HG02840 (cell line): ENCODE measurements around the gene DLG1.
A peak's percentile ranks its signal among the peaks of the same experiment; 100 is the strongest.
"Not testable (repeated sequence)": the region's sequence is repeated elsewhere in the genome, so short reads cannot be mapped to it uniquely, and the experiment has no call there.

Source experiments
- ATAC-seq: cut with Tn5 transposase; IDR thresholded peaks from one replicate; pipeline ENCODE4 v1.9.1; 2021; ENCODE audit warnings: mild to moderate bottlenecking, moderate library complexity, moderate number of reproducible peaks; ENCODE audit not compliant: unreplicated experiment, low FRiP score

The DLG1 gene

DNA sequence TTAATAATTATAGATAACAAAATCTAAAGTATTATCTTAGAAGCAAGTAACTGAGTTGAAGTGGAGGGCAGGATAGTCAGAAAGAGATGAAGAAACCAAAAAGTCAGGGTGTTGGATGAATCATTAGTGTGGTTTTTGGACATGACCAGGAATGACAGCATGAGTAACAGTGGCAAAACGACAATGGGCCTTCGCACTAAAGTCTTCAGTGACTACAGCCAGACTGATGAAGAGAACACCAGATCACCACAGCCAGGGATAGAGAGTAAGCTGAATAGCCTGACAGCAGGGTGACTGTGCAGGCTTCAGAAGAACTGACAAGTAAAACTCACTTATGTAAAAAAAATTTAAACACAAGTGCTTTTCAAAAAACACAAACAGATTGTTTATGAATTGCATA lies 172.8 kb downstream of the DLG1 start:
- no peak for ATAC-seq

DNA sequence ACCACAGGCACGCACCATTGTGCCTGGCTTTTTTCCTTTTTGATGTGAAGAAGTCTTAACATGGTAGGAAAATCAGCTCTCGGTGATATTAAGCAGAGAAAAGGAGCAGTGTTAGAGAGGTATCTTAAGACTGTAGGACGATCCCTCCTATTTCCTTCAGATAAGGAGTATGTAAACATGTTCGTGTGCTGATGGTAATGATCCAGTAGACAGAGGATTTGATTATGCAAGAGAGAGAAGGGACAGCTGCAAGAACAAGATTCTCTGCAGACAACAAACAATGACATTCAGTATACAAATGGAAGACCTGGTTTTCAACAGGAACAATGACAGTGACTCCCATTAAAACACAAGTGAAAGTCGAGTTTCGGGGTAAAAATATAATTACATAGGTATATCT lies 173.7 kb downstream of the DLG1 start:
- no peak for ATAC-seq

DNA sequence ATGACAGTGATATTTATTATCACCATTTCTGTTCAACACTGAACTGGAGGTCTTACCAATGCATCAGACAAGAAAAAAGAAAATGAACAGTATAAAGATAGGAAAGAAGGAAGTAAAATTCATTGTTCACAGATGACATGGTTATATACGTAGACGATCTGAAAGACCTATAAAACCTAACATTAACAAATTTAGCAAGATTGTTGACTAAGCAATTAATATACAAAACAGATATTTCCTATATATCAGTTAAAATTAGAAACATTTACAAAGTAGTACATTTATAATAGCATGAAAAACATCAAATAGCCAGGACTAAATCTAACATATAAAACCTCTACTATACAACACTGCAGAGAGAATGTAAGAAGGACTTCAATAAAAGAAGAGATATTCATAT lies 176.0 kb downstream of the DLG1 start:
- ATAC-seq: no peak

DNA sequence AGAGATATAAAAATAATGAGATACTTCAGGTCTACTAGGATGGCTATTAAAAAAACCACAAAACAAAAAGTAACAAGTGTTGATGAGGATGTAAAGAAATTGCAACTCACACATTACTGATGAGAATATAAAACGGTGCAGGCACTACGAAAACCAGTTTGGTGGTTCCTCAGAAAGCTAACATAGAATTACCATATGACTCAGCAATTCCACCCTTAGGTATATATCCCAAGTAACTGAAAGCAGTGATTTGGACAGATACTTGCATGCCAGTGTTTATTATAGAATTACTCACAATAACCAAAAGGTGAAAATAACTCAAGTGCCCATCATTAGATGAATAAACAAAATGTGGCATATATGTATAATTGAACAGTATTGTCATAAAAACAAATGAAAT lies 181.3 kb downstream of the DLG1 start:
- no peak for ATAC-seq

DNA sequence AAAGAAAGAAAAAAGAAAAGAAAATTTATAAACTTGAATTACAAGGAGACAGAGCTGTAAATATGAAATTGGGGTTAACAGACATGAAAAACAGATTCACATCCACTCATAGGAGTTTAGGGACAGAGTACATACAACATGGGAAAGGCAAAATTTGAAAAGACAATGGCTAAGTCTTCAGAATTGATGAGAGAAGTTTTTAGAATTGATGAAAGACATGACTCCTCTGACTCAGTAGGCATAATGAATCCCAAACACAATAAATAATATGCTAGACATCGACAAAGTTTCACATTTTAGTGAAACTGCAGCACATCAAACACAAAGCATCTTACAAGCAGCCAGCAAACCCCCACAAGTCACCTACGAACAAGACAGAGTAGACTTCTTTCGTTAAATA lies 184.4 kb downstream of the DLG1 start:
- ATAC-seq: no peak

DNA sequence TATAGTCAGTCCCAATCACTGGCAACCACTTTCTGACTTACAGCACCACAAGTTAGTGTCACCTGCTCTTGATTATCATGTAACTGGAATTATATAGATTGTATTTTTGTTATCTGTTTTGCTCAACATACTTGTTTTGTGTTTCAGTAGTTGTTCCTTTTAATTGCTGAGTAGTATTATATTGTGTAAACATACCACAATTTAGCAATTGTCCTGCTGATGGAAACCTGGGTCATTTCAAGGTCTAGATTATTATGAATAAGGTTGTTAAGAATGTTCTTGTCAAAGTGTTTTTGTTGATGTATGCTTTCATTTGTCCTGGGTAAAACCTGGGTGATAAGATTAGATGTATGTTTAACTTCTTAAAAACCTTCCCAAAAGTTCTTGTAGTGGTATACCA lies 186.7 kb downstream of the DLG1 start:
- ATAC-seq: no peak

DNA sequence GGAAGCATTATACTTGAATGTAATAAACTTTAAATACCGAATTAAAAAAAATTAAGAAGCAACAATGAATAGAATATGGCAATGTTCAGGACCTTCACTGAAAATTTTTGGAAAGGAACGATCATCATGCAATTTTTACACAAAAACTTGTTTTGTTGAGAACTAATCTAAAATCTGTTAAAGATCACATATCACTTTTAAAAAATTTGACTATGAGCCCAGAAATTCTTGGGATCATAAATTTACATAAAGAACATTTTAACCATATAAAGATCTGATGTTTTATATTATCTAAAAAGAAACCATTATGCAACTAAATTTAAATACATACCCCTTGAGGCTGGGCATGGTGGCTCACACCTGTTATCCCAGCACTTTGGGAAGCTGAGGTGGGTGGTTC lies 192.6 kb downstream of the DLG1 start:
- no peak for ATAC-seq

DNA sequence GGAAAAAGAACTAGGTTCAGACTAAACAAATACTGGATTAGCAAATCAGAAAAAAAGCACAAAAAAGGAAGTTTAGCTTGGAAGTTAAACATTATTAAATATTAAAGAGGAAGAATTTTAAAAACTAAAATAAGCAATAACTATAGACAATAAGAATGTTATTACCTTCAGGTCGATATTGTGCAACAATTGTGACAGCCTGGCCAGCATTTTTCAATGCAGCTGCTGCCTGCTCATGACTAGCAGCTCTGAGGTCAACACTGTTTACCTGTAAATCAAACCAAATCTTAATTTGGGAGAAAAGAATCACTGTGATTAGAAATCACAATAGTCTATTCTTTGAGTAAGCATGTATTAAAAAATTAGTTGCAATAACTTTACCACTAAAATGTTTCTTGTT lies 193.7 kb downstream of the DLG1 start:
- no peak for ATAC-seq

DNA sequence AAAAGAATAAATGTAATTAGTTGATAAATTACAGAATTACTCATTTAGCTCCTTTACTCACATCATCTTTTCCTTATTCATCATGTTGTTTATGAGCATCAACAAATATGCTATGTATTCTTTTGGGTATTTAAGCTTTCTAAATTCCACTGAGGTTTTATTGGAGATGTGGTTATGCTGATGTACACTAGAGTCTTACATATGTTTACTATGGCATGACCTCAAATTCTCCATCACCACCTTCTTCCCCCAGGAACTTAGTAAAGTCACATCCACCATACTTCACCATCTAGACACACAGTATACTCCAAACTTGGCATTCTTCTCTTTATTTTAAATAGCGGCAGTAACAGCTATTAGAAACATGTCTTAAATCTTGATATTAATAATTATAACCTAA lies 194.6 kb downstream of the DLG1 start:
- no peak for ATAC-seq

DNA sequence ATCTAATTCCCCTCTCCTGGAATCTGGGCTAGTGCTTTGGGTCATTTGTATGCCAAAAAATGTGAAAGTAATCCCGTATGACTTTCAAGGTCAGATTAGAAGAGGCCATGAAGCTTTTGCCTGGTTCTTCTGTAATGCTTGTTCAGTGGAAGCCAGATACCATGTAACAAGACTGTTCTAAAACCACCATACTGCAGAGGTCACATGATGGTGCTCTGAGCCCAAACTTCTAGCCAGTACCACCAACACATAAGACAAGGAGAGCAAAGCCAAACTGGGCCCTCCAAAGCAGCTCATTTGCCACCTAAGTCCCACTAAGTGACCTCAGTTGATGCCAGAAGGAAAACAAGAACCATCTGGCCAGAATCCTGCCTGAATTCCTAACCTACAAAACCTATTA lies 204.5 kb downstream of the DLG1 start:
- no peak for ATAC-seq

DNA sequence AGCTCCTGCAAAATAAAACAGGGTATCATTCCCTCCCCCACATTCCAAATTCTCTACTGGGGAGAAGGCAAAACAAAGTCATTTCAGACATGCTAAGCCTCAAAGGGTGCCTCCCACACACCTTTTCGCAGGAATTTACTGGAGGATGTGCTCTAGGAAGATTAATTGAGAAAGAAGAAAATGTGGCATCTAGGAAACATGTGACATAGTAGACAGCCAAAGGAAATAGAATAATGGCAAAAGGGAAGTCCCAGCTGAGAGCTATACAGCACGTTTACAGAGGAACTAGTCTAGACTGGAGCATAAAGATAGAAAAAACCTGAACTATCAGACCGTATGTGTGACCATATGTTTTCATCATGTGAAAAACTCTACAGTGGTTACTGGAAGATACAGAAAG lies 210.0 kb downstream of the DLG1 start:
- no peak for ATAC-seq

DNA sequence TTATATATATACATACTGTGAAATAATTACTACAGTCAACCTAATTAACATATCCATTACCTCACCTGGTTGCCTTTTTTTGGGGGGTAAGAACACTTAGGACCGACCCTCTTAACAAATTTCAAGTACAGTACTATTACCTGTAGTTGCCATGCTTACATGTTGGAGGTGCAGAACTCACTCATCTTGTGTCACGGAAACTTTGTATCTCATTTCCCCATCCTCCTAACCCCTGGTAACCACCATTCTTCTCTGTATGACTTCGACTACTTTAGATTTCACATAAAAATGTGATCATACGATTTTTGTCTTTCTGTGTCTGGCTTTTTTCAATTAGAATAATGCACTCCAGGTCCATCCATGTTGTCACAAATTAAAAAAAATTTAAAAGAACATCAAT lies 213.3 kb downstream of the DLG1 start:
- ATAC-seq: no peak

DNA sequence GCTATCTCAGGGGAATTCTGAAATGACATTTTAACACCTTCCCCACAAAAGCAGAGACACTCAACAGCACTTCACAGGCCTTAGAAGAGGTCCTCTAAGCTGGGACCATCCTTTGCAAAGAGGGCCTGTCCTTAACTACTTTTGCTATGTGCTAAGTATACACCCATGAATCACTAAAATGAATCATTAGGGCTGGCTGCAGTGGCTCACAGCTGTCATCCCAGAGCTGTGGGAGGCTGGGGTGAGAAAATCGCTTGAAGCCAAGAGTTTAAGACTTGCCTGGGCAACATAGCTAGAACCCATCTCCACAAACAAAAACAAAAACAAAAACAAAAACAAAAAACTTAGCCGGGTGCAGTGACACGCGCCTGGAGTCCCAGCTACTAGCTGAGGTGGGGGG lies 214.9 kb downstream of the DLG1 start:
- no peak for ATAC-seq

DNA sequence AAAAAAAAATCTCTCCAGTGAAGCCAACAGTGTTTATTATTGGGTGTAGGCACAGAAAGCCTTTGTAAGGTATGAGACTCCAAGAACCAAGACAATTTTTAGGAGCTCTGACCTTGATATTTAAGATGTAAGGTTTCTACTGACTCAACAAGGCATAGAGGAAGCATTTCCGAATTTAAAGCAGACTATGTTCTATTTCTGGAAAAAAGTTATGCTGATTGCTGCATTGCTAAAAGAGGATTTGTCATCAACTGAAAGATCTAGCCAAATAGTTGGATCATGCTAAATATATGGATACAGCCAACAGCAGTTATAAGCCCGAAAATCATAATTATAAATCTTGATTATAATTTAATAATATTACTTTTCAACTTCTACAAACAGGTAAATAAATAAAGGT lies 215.5 kb downstream of the DLG1 start:
- no peak for ATAC-seq

DNA sequence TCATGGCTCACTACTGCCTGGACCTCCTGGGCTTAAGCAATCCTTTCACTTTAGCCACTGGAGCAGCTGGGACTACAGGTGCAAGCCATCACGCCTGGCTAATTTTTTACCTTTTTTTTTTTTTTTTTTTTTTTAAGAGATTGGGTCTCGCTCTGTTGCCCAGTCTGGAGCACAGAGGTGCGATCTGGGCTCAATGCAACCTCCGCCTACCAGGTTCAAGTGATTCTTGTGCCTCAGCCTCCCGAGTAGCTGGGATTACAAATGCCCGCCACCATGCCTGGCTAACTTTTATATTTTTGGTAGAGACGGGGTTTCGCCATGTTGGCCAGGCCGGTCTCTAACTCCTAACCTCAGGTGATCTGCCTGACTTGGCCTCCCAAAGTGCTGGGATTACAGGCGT lies 218.1 kb downstream of the DLG1 start:
- ATAC-seq: no peak

DNA sequence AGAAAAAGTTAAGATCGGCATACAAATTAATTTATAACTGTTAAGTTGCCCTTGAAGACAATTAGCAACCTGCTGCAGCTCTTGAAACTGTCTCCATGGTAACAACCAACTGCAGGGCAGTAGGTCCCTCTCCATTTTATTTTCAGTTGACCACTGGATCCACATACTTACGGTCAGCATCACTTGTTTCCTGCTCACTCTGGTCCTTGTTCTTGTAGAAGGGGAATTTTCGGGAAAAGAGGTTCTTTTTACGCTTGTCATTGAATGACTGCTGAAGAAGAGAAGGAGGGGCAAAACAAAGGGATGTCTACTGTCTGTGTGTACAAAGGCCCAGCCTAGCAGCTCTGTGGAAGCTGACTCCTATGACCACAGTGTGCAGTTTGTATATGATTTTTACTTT lies 222.0 kb downstream of the DLG1 start:
- no peak for ATAC-seq

DNA sequence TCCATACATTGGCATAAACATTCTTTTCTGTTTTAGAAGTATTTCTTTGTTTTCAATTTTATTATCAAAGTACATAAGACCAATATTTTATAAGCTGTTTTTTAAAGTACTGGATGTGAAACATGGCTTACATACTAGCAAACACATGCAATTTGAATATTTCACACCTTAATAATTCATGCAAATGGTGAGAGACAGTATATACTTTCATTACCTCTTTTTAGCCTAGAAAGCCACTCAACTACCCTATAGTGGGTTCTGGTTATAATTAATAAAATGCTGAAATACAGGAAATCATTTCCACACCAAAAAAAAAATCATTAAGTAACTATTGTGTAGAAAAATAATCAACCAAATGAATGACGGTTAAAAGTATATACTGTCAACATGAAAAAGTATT lies 230.3 kb downstream of the DLG1 start:
- no peak for ATAC-seq

DNA sequence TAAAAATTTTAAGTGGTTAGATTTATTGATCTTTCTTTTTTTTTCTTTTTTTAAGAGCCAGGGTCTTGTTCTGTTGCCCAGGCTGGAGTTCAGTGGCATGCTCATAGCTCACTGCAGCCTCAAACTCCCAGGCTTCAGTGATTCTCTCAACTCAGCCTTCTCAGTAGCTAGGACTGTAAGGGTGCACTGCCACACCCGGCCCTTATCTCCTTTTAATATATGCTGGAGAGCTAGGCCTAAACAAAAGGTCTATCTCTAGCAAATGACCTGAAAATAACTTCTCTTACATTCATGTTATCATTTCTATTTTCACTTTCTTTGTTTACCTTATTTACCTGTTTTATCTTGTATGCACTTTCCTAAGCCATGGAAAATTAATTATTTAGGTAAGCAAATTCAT lies 233.6 kb downstream of the DLG1 start:
- ATAC-seq: no peak

DNA sequence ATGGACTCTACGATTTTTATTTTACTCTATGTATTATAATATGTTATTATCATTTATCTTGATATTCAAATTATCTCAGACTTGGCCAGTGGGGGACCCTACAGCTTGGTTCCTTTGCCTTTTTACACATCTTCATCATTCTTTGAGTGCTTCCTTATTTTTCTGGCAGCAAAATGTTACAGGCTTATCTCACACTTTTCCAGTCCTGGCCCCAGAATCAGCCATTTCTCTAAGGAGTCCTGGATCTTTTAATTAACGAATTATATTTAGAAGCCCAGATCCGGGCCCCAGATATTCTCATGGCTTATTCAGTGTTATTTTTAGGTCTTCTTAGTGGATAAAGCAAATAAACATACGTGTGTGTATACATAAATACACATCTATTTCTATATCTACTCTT lies 236.0 kb downstream of the DLG1 start:
- no peak for ATAC-seq

DNA sequence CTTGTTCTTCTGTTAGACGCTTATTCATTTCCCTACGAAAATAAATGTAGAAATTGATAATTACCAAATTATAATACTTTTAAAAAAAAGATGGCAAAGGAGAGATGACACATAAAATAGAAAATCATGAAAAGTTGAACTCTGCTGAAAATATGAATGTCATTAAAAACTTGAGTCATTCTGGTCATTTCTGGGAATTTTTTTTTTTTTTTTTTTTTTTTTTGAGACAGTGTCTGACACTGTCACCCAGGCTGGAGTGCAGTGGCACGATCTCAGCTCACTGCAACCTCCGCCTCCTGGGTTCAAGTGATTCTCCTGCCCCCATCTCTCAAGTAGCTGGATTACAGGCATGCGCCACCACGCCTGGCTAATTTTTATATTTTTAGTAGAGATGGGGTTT lies 246.8 kb downstream of the DLG1 start:
- not testable (repeated sequence) for ATAC-seq

DNA sequence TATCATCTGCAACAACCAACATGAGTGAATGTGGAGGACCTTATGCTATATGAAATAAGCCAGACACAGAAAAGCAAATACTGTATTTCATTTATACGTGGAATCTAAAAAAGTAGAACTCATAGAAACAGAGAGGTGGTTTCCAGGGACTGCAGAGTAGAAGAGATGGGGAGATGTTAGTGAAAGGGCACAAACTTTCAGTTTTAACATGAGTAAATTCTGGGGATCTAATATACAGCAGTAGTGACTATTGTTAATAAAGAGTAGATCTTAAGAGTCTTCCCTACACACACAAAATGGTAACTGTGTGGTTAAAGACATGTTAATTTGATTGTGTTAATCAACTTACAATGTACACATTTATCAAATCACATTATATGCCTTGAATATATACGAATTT lies 247.9 kb downstream of the DLG1 start:
- peak; percentile 45 for ATAC-seq

DNA sequence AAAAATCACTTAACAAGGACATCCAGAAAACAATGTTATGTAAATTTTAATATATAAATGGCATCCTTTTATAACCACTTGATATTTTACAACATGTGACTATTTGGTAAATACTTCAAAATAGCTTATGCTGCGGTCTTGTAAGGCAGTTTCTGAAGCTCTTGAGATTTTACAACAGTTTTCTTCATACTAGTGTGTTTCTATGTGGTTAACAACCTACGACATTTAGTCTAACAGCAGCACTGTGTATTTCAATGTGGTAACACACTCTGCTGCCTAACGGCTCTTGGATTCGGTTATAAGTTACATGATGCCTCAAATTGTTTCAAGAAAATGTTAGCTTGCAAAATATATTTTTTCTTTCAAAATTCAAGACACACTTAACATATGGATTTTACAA lies 255.9 kb downstream of the DLG1 start:
- no peak for ATAC-seq

DNA sequence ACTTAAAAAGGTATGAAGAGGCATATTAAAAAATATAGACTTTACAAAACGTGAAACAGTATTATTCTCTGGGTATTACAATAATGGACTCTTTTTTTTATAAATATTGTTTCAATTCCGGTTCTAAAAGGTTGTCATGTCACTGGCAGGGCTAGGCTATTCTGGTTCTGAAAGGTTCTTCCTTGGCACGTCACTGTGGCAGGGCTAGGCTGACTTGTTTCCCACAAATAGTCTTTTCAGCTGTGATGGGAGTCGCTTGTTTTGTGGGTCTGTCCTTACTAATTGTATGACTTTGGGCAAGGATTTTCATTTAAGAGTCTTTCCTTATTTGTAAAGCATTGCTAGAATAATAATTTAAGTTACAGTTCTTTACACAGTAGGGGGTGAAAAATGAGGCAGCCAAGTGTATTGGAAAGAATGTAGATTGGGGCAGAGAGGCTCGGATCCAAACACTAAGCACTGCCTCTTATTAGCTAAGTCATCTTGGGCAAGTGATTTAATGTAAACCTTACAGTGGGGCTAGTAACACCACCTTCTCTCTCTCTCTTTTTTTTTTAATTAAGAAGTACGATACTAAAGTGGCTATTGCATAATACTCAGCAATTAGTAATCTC lies 256.4 kb downstream of the DLG1 start:
- ATAC-seq: no peak
